ENCODE data around the gene CRYBG1. TPM values are rescaled to one million over a fixed set of nuclear protein-coding genes. Genes with fewer than 3 reads are reported as not detected.

The CRYBG1 gene
- total RNA-seq, 1 donor from 2014 or later = 5.8 TPM

DNA sequence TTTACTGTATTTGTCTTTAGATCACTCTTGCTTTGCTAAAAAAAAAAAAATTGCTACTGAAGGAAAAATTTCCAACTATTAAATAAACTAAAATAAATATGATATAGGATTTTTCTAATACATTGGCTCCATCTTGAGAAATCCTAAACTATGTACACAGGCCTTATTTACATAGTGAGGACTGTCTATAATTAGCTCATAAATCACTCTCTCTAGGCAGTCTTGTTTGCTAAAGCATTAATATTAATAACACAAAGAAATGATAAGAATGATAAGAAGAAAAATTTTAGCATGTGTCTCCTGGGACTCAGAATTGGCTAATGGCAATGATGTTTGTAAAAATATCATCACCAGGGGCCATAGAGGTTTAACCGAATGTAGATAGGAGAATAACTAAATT, 13.3 kb upstream of the CRYBG1 start:
- Mint-ChIP-seq H3K4me1 (ENCODE audit: unreplicated experiment) (no peaks in the 10 kb centered on the region), H3K4me3 (no peak overlapping the region), H3K27me3 (no peaks in the 10 kb centered on the region), H3K9me3 (no peaks in the 10 kb centered on the region), H3K36me3 (no peaks in the 10 kb centered on the region), H3K27ac (no peak overlapping the region)
- no peak for DNase-seq (ENCODE audit: extremely low spot score, unreplicated experiment)
- no peak for TF ChIP-seq CTCF (conservative IDR thresholded peaks at IDR 0.05)

- H3K4me1 Mint-ChIP-seq (ENCODE audit: unreplicated experiment) = peaks cover 3% of the 10 kb centered on the region
- no peaks in the 10 kb centered on the region for H3K36me3 Mint-ChIP-seq
- H3K27ac Mint-ChIP-seq = no peak overlapping the region
- peaks cover 40% of the 10 kb centered on the region for H3K27me3 Mint-ChIP-seq
- DNase-seq (ENCODE audit: extremely low spot score, unreplicated experiment) = no peak
- H3K9me3 Mint-ChIP-seq = no peaks in the 10 kb centered on the region
- no peak overlapping the region for H3K4me3 Mint-ChIP-seq
- TF ChIP-seq CTCF (conservative IDR thresholded peaks at IDR 0.05) = no peak
These were observed 4.1 kb upstream of the CRYBG1 start for GRCh38 chr6:106356378-106356777.

- no peaks in the 10 kb centered on the region for H3K9me3 Mint-ChIP-seq
- H3K4me1 Mint-ChIP-seq (ENCODE audit: unreplicated experiment) = peaks cover 4% of the 10 kb centered on the region
- H3K4me3 Mint-ChIP-seq = peak overlapping the region; percentile 81
- no peak for TF ChIP-seq CTCF (conservative IDR thresholded peaks at IDR 0.05)
- no peaks in the 10 kb centered on the region for H3K36me3 Mint-ChIP-seq
- H3K27me3 Mint-ChIP-seq = peaks cover 44% of the 10 kb centered on the region
- no peak overlapping the region for H3K27ac Mint-ChIP-seq
- DNase-seq (ENCODE audit: extremely low spot score, unreplicated experiment) = no peak
These were observed 533 bp upstream of the CRYBG1 start for GRCh38 chr6:106359959-106360409.

GRCh38 chr6:106360989-106361430, 493 bp downstream of the CRYBG1 start:
- peak; percentile 68 for DNase-seq (ENCODE audit: extremely low spot score, unreplicated experiment)
- H3K4me1 Mint-ChIP-seq (ENCODE audit: unreplicated experiment) = peaks cover 4% of the 10 kb centered on the region
- H3K4me3 Mint-ChIP-seq = peak overlapping the region; percentile 89
- H3K9me3 Mint-ChIP-seq = no peaks in the 10 kb centered on the region
- H3K27ac Mint-ChIP-seq = peak overlapping the region; percentile 43
- H3K27me3 Mint-ChIP-seq = peaks cover 38% of the 10 kb centered on the region
- H3K36me3 Mint-ChIP-seq = no peaks in the 10 kb centered on the region
- TF ChIP-seq CTCF (conservative IDR thresholded peaks at IDR 0.05) = no peak

DNA sequence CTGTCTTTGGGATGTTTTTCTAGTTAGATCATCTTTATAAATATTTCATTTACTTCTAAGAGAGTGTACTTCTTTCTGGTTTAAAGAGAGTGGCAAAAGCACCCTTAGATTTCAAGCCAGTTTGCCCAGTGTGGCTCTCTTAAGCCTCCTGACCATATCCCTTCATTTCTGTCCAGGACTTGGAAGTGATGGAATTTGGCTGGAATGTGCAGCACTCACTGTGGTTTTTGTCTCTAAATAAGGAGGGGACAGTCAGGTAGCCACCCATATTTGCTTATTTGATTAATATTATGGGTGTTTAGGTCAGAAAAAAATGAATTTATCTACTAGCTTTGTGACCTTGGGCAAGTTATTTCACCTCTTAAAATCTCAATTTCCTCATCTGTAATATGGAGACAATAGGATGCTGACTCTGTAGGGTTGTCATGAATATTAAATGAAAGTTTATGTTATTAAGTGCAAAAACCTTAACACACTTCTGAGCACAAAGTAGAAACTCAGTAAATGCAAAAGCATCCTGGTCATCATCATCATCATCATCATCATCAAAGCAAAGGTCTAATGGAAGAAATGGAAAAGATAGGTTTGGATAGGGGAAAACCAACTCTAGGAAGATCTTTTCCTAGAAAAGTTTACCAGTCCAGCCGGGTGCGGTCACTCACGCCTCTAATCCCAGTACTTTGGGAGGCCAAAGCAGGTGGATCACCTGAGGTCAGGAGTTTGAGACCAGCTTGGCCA, 3.1 kb downstream of the CRYBG1 start:
- Mint-ChIP-seq H3K27me3 (peaks cover 25% of the 10 kb centered on the region), H3K4me1 (ENCODE audit: unreplicated experiment) (peaks cover 4% of the 10 kb centered on the region), H3K27ac (no peak overlapping the region), H3K9me3 (no peaks in the 10 kb centered on the region), H3K36me3 (no peaks in the 10 kb centered on the region), H3K4me3 (no peak overlapping the region)
- DNase-seq (ENCODE audit: extremely low spot score, unreplicated experiment) = no peak
- TF ChIP-seq CTCF (conservative IDR thresholded peaks at IDR 0.05) = no peak

All from type B pancreatic cell (in vitro differentiated cells).